Measurements from ENCODE around the gene COASY. TPM values are rescaled to one million over a fixed set of nuclear protein-coding genes. Genes with fewer than 3 reads are reported as not detected.

COASY gene
- total RNA-seq, 1 donor from 2014 or later: 51.7 TPM

DNA sequence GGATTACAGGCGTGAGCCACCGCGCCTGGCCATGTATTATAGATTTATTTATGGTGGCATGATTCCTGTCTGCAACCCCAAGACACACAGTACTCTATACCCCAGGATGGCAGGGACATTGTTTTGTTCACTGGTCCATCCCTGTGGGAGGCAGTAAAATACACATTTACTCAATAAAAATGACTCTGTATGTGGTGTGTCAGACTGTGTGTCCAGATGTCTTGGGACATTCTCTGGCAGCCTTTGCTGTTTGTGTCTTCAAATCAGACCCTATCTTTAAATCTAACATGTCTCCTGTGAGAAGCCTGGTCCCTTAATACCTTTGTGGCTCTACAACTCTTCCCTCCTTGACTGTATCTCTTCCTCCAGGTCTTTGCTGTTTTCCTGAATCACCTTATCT lies 1.7 kb upstream of the COASY start:
- TF ChIP-seq, protein P1, sequence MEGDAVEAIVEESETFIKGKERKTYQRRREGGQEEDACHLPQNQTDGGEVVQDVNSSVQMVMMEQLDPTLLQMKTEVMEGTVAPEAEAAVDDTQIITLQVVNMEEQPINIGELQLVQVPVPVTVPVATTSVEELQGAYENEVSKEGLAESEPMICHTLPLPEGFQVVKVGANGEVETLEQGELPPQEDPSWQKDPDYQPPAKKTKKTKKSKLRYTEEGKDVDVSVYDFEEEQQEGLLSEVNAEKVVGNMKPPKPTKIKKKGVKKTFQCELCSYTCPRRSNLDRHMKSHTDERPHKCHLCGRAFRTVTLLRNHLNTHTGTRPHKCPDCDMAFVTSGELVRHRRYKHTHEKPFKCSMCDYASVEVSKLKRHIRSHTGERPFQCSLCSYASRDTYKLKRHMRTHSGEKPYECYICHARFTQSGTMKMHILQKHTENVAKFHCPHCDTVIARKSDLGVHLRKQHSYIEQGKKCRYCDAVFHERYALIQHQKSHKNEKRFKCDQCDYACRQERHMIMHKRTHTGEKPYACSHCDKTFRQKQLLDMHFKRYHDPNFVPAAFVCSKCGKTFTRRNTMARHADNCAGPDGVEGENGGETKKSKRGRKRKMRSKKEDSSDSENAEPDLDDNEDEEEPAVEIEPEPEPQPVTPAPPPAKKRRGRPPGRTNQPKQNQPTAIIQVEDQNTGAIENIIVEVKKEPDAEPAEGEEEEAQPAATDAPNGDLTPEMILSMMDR (IDR thresholded peaks at IDR 0.05): no peak
- Mint-ChIP-seq H3K36me3 (ENCODE audit: unreplicated experiment) (no peaks in the 10 kb centered on the region), H3K4me3 (ENCODE audit: unreplicated experiment) (no peak overlapping the region), H3K9me3 (ENCODE audit: unreplicated experiment) (no peaks in the 10 kb centered on the region), H3K27ac (ENCODE audit: unreplicated experiment) (peak overlapping the region; percentile 11), H3K27me3 (ENCODE audit: unreplicated experiment) (no peaks in the 10 kb centered on the region), H3K4me1 (ENCODE audit: unreplicated experiment) (peaks cover 39% of the 10 kb centered on the region)
- no peak for DNase-seq (ENCODE audit: extremely low spot score, unreplicated experiment)

DNA sequence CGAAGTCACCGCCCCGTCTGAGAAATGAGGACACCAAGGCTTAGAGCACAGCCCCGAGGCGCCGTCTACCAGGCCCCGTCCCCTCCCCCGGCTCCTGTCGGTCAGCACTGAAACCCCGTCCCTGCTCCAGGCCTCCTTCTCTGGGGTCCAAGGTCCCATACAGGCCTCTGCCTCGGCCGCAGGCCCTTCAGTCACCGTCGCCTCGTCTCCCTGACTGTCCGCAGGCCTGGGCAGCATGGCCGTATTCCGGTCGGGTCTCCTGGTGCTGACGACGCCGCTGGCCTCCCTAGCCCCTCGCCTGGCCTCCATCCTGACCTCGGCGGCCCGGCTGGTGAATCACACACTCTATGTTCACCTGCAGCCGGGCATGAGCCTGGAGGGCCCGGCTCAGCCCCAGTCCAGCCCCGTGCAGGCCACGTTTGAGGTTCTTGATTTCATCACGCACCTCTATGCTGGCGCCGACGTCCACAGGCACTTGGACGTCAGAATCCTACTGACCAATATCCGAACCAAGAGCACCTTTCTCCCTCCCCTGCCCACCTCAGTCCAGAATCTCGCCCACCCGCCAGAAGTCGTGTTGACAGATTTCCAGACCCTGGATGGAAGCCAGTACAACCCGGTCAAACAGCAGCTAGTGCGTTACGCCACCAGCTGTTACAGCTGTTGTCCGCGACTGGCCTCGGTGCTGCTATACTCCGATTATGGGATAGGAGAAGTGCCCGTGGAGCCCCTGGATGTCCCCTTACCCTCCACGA lies 617 bp downstream of the COASY start:
- TF ChIP-seq, protein P1 (IDR thresholded peaks at IDR 0.05): no peak
- Mint-ChIP-seq H3K9me3 (ENCODE audit: unreplicated experiment) (no peaks in the 10 kb centered on the region), H3K27ac (ENCODE audit: unreplicated experiment) (peak overlapping the region; percentile 96), H3K27me3 (ENCODE audit: unreplicated experiment) (no peaks in the 10 kb centered on the region), H3K4me3 (ENCODE audit: unreplicated experiment) (peak overlapping the region; percentile 88), H3K36me3 (ENCODE audit: unreplicated experiment) (no peaks in the 10 kb centered on the region), H3K4me1 (ENCODE audit: unreplicated experiment) (peaks cover 39% of the 10 kb centered on the region)
- no peak for DNase-seq (ENCODE audit: extremely low spot score, unreplicated experiment)

DNA sequence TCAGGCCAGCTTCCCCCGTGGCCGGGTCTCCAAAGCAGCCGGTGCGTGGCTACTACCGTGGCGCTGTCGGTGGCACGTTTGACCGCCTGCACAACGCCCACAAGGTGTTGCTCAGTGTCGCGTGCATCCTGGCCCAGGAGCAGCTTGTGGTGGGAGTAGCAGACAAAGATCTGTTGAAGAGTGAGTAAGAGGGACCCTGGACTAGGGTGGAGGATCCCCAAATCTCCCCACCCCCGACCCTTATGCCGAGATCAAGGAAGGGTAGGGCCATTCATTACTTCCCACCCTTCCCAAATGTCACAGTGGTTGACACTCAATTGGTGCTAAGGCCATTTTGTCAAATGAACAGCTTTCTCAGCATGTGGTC lies 1.2 kb downstream of the COASY start:
- no peaks in the 10 kb centered on the region for H3K9me3 Mint-ChIP-seq (ENCODE audit: unreplicated experiment)
- peak overlapping the region; percentile 88 for H3K4me3 Mint-ChIP-seq (ENCODE audit: unreplicated experiment)
- H3K27ac Mint-ChIP-seq (ENCODE audit: unreplicated experiment): peak overlapping the region; percentile 27
- no peak for DNase-seq (ENCODE audit: extremely low spot score, unreplicated experiment)
- H3K4me1 Mint-ChIP-seq (ENCODE audit: unreplicated experiment): peaks cover 43% of the 10 kb centered on the region
- H3K27me3 Mint-ChIP-seq (ENCODE audit: unreplicated experiment): no peaks in the 10 kb centered on the region
- TF ChIP-seq, protein P1 (IDR thresholded peaks at IDR 0.05): no peak
- peaks cover 2% of the 10 kb centered on the region for H3K36me3 Mint-ChIP-seq (ENCODE audit: unreplicated experiment)

DNA sequence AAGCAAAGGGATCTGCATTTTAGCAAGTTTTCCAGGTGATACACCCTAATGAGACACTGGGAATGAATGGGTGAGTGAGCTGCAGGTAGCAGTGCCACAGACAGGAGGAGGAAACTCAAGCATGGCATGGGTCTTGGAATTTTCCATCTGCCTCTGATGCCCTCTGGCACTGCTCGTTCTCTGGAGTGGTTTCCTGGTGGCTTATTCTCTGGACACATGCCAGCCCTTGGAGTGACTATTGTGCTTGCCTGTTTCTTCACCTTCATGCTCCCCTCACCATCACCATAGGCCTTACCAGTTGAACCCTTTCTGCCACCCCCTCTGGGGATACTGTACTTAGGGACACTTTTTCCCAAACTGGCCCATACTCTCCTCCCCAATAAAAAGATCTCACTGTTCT lies 1.6 kb downstream of the COASY start:
- peak overlapping the region; percentile 65 for H3K27ac Mint-ChIP-seq (ENCODE audit: unreplicated experiment)
- TF ChIP-seq, protein P1 (IDR thresholded peaks at IDR 0.05): no peak
- H3K9me3 Mint-ChIP-seq (ENCODE audit: unreplicated experiment): no peaks in the 10 kb centered on the region
- peaks cover 2% of the 10 kb centered on the region for H3K36me3 Mint-ChIP-seq (ENCODE audit: unreplicated experiment)
- H3K4me3 Mint-ChIP-seq (ENCODE audit: unreplicated experiment): peak overlapping the region; percentile 88
- H3K27me3 Mint-ChIP-seq (ENCODE audit: unreplicated experiment): no peaks in the 10 kb centered on the region
- peaks cover 43% of the 10 kb centered on the region for H3K4me1 Mint-ChIP-seq (ENCODE audit: unreplicated experiment)
- no peak for DNase-seq (ENCODE audit: extremely low spot score, unreplicated experiment)

DNA sequence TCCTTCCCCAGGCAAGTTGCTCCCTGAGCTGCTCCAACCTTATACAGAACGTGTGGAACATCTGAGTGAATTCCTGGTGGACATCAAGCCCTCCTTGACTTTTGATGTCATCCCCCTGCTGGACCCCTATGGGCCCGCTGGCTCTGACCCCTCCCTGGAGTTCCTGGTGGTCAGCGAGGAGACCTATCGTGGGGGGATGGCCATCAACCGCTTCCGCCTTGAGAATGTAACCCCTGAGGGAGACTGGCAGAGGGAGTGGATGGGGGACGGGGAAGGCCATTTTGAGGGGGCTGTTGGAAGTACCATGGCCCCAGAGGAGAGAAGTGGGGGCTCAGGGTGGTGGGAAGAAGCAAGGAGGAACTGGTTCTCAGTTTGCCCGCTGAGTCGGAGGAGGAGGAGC lies 2.0 kb downstream of the COASY start:
- TF ChIP-seq, protein P1 (IDR thresholded peaks at IDR 0.05): no peak
- peaks cover 43% of the 10 kb centered on the region for H3K4me1 Mint-ChIP-seq (ENCODE audit: unreplicated experiment)
- no peak for DNase-seq (ENCODE audit: extremely low spot score, unreplicated experiment)
- peak overlapping the region; percentile 88 for H3K4me3 Mint-ChIP-seq (ENCODE audit: unreplicated experiment)
- peak overlapping the region; percentile 65 for H3K27ac Mint-ChIP-seq (ENCODE audit: unreplicated experiment)
- H3K36me3 Mint-ChIP-seq (ENCODE audit: unreplicated experiment): peaks cover 2% of the 10 kb centered on the region
- H3K27me3 Mint-ChIP-seq (ENCODE audit: unreplicated experiment): no peaks in the 10 kb centered on the region
- no peaks in the 10 kb centered on the region for H3K9me3 Mint-ChIP-seq (ENCODE audit: unreplicated experiment)

Data from osteocyte (in vitro differentiated cells).